Activated CD4-positive, alpha-beta T cell treated with anti-CD3 and anti-CD28 coated beads for 1 hour (primary cell): Measurements from ENCODE around the gene UBE2U.

Experiments used
- DNase-seq: peaks from one replicate; pipeline ENCODE4 v3.0.0-alpha.2; 2020

UBE2U gene

DNA sequence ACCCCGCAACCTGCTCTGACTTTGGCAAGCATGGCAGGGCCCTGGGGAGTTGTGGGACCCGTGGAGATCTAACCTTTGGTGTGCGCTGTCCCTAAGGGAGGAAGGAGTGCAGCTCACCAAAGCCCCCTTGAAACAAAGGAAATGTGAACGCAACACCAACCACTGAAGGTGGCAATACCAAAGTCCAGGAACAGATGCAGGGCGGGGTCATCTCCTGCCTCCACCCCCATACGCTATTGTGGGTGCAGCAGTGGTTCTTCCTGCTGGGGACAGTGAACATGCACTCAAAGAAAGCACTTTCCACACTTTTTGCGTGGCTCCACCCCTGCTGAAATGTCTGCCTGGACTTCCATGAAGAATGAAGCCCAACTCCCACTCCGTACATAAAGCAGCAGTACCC lies 93.0 kb downstream of the UBE2U start:
- DNase-seq, result no peak

DNA sequence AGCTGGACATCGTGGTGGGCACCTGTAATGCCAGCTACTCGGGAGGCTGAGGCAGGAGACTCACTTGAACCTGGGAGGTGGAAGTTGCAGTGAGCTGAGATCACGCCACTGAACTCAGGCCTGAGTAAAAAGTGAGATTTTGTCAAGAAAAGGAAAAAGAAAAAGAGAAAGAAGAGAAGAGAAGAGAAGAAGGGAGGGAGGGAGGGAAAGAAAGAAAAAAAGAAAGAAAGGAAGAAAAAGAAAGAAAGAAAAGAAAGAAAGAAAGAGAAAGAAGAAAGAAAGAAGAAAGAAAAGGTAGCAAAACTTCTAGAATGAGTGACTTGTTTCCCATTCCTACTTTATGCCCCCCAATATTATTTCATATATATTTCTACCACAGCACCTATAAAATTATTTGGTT lies 98.8 kb downstream of the UBE2U start:
- DNase-seq, result no peak

DNA sequence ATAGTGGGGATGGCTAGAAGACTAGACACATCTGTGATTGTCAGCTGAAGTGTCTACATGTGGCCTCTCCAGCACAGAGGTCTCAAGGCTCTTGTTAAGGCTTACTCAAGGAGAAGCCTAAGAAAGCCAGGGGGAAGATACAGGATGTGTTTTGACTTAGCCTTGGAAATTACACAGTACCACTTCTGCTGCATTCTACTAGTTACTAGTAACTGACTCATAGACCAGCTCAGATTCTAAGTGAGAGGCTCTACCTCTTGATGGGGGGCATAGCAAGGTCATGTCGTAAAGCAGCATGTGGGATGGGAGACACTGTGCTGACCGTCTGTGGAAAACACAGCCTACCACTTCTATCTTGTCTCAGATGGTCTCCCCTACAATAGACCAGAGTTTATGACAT lies 99.5 kb downstream of the UBE2U start:
- DNase-seq, result no peak

DNA sequence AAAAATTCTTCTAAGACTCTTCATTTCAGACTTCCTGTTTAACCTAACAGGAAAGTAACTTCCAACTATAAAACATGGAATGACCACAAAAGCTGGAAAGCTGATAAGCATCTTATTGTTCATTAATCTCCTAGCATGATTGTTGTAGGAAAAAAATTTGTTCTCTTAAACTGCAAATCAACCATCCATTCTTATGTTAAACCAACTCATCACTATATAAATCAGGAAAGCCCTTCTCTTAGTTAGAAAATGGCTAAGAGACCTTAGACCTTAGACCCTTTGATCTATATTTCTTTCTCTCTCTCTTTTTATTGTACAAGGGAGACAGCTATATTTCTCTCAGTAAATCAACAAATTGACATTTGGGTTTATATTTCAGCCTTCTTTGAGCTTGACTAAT lies 101.4 kb downstream of the UBE2U start:
- no peak for DNase-seq

DNA sequence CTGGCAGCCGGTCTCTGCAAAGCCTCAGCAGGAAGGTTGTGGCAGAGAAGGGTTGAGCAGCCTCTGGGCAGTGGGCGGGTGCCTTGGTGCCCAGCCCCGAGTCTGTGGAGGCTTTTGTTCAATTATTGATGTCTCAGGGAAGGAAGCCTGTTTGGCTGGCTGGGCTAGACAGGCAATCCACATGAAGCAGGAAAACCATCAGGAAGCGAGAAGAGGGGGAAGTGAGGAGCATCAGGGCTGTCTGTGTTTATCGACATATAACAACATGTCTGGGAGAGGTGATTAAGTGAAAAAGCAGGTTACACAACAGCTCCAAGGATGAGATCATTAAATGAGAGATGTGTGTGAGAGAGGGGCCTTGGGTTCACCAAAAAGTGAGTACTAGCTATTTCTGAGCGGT lies 105.4 kb downstream of the UBE2U start:
- DNase-seq, result no peak

DNA sequence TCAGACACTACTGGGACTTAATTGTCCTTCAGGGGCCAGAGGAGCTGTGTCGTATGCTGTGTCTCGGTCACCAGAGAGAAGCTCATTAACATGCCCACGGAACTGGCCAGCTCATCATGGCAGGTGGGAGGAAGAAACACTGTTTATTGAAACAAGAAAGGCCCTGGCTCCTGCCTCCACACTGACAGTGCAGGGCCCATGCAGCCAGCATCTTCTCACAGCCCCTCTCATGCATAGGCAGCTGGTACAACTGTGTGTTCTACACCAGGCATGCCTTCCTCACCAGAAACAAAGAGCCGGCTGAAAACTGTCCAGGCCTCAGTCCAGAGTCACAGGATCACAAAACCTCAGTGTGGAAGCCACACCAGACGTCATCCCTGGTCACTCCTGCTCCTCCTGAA lies 106.0 kb downstream of the UBE2U start:
- no peak for DNase-seq

DNA sequence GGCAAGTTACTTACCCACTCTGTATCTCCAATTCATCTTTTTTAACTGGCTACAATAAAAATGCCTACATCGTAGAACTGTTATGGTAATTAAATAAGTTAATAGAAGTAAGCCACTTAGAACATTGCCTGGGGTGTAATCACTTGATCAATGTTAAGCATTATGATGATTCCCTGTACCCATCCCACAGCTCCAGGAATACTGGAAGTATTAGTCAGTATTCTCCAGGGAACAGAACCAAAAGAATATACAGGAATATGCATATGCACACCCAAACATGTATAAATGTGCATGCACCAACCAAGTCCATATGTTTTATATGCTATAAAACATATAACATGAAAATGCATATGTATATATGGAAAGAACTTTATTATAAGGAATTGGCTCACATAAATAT lies 107.3 kb downstream of the UBE2U start:
- DNase-seq, result no peak

DNA sequence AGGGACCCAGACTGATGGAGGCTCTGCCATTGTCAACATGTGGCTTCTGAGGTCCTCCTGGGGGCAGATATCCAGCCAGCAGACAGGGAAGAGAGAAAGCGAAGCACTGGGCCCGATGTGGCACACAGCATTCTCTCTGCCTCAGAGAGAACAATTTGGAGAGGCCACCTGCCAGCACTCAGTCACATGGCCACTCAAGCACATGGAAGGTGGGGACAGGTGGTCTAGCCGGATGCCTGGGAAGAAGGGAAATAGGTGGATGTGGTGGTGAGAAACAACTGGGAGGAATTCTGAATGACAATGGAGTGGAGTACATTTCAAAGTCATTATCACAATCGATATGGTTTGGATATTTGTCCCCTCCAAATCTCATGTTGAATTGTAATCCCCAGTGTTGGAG lies 109.0 kb downstream of the UBE2U start:
- DNase-seq, result no peak

DNA sequence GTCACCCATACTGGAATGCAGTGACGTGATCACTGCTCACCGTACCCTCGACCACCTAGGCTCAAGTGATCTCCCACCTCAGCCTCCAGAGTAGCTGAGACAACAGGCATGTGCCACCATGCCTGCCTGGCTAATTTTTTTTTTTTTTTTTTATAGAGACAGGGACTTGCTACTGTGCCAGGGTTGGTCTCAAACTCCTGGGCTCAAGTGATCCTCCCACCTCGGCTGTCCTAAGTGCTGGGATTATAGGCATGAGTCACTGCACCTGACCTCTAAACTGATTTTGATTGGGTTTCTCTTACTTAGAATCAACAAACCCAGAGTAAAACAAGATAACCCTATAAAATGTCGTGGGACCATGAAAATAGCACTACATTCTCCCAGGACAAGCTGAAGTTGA lies 112.0 kb downstream of the UBE2U start:
- DNase-seq, result no peak
